GOT3 (cell line): ENCODE results near the gene KCNT1.
"Not testable (repeated sequence)": the region's sequence is repeated elsewhere in the genome, so short reads cannot be mapped to it uniquely, and the experiment has no call there.

ENCODE experiments used
- DNase-seq: peaks from one replicate; lab custom pipeline; 2025; ENCODE audit warnings: mixed read lengths; lab: John Stamatoyannopoulos, UW

The KCNT1 gene

GRCh38 chr9:135701959-135702721 is at the start of gene KCNT1:
Gene KCNT1, plus strand, starts transcription at chr9:135702185. Its CDS starts 74 bp downstream, at chr9:135702259.
- DNase-seq, result no peak

GRCh38 chr9:135655317-135655716 is 46.7 kb upstream of the KCNT1 start:
- DNase-seq, result no peak

- no peak for DNase-seq
Measured at GRCh38 chr9:135657416-135657815, 44.6 kb upstream of the KCNT1 start.

GRCh38 chr9:135659252-135659651 is 42.7 kb upstream of the KCNT1 start:
- no peak for DNase-seq

- DNase-seq, result no peak
Measured at GRCh38 chr9:135660407-135660806, 41.6 kb upstream of the KCNT1 start.

- DNase-seq, result no peak
Measured at GRCh38 chr9:135661816-135662560, 40.0 kb upstream of the KCNT1 start.

GRCh38 chr9:135662758-135663450 is 39.1 kb upstream of the KCNT1 start, which contains the start of gene LCN9:
Gene LCN9, plus strand, starts transcription at chr9:135663309. Its CDS starts 13 bp downstream, at chr9:135663322.
- no peak for DNase-seq

GRCh38 chr9:135663451-135663770 is 38.6 kb upstream of the KCNT1 start:
- no peak for DNase-seq

- no peak for DNase-seq
Measured at GRCh38 chr9:135663857-135664256, 38.1 kb upstream of the KCNT1 start.

GRCh38 chr9:135664266-135664665 is 37.7 kb upstream of the KCNT1 start:
- DNase-seq, result no peak

- no peak for DNase-seq
Measured at GRCh38 chr9:135664801-135665794, 36.9 kb upstream of the KCNT1 start.

- no peak for DNase-seq
Measured at GRCh38 chr9:135665795-135666189, 36.2 kb upstream of the KCNT1 start.

GRCh38 chr9:135666534-135667462 is 35.2 kb upstream of the KCNT1 start:
- no peak for DNase-seq

GRCh38 chr9:135667463-135668001 is 34.5 kb upstream of the KCNT1 start:
- DNase-seq, result no peak

GRCh38 chr9:135669018-135669417 is 33.0 kb upstream of the KCNT1 start:
- DNase-seq, result not testable (repeated sequence)

GRCh38 chr9:135669616-135670285 is 32.2 kb upstream of the KCNT1 start:
- no peak for DNase-seq

GRCh38 chr9:135670721-135671590 is 31.0 kb upstream of the KCNT1 start:
- no peak for DNase-seq

GRCh38 chr9:135671591-135672041 is 30.4 kb upstream of the KCNT1 start:
- DNase-seq, result no peak
